ENCODE data around the gene SUDS3. TPM values are rescaled to one million over a fixed set of nuclear protein-coding genes. Genes with fewer than 3 reads are reported as not detected.

Gene SUDS3
- total RNA-seq, 1 experiment from 2014 or later: 50.5 TPM

DNA sequence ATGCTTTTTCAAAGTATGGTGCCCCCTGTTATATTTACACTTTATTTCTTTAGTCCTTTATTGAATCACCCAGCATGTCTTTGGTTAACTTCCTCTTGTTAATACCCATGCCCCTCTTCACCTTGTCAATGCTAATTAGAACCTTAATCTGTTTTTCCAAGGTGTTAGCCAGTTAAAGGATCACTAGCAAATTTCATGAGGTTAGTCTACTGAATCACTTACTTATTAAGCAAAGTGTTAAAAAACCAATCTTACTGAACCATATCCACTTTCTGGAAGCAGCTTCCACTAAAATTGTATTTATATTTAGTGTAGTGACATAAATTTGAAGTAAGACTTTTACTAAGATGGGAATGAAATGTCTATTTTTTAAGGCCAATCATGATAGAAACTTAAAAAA, 31.5 kb upstream of the SUDS3 start:
- no peak overlapping the region for H2AK5ac ChIP-seq (ENCODE audit: insufficient read length, low read length)
- H4K91ac ChIP-seq (ENCODE audit: insufficient read length, low read depth, low read length): no peak overlapping the region
- no peak overlapping the region for H2BK20ac ChIP-seq (ENCODE audit: low read depth, low read length, poor library complexity, severe bottlenecking)
- no peaks in the 10 kb centered on the region for H3K79me1 ChIP-seq (ENCODE audit: insufficient read depth, low read depth, low read length, poor library complexity, severe bottlenecking)
- H3K18ac ChIP-seq (ENCODE audit: insufficient read length, low read depth, low read length): no peak overlapping the region
- H4K5ac ChIP-seq (ENCODE audit: insufficient read length, low read depth, low read length): no peak overlapping the region
- H3K4me2 ChIP-seq (ENCODE audit: insufficient read depth, insufficient read length, low read length): no peak overlapping the region
- H3K23me2 ChIP-seq (ENCODE audit: insufficient read length, low read depth, low read length, poor library complexity, severe bottlenecking): no peaks in the 10 kb centered on the region
- no peaks in the 10 kb centered on the region for H3K27me3 ChIP-seq (ENCODE audit: insufficient read depth, low read length)
- no peak overlapping the region for H3T11ph ChIP-seq (ENCODE audit: low read length)
- Mint-ChIP-seq H3K9me3 (no peaks in the 10 kb centered on the region), H3K27ac (no peak overlapping the region), H3K4me3 (no peak overlapping the region), H3K27me3 (ENCODE audit: low read depth) (no peaks in the 10 kb centered on the region), H3K36me3 (ENCODE audit: insufficient read depth in 1 of 3, low read depth in 3 of 3) (no peaks in the 10 kb centered on the region), H3K4me1 (peaks cover 15 to 16% of the 10 kb centered on the region in 2 experiments)
- no peak overlapping the region for H3K23ac ChIP-seq (ENCODE audit: insufficient read length, low read depth, low read length)
- H4K20me1 ChIP-seq (ENCODE audit: control insufficient read depth, insufficient read depth, insufficient read length): no peaks in the 10 kb centered on the region
- no peaks in the 10 kb centered on the region; the same call in 1 of the 2 replicates for H3K4me1 ChIP-seq (ENCODE audit: insufficient read depth, low read length)
- H3K79me2 ChIP-seq (ENCODE audit: insufficient read depth, low read length): no peaks in the 10 kb centered on the region
- H2BK5ac ChIP-seq (ENCODE audit: insufficient read length, low read length): no peak overlapping the region
- H3K27ac ChIP-seq (ENCODE audit: insufficient read length, low read depth, low read length): no peak overlapping the region
- no peak overlapping the region for H2BK12ac ChIP-seq (ENCODE audit: insufficient read length, low read depth, low read length)
- H3K4ac ChIP-seq (ENCODE audit: low read depth, low read length): no peak overlapping the region
- no peak overlapping the region for H3K14ac ChIP-seq (ENCODE audit: insufficient read depth, low read length)
- H2BK120ac ChIP-seq (ENCODE audit: low read depth, low read length, poor library complexity, severe bottlenecking): no peak overlapping the region
- no peak overlapping the region for H2BK15ac ChIP-seq (ENCODE audit: low read depth, low read length)
- no peak overlapping the region for H3K56ac ChIP-seq (ENCODE audit: insufficient read length, low read depth, low read length)
- no peak overlapping the region for H3K9ac ChIP-seq (ENCODE audit: extremely low read depth, insufficient read length, low read length)
- no peaks in the 10 kb centered on the region for H3K9me3 ChIP-seq (ENCODE audit: control insufficient read depth, low read depth, low read length)
- no peak for TF ChIP-seq CTCF (conservative IDR thresholded peaks at IDR 0.05)
- no peak overlapping the region for H4K8ac ChIP-seq (replicated peaks; ENCODE audit: insufficient read length, low read depth, low read length)
- no peak overlapping the region for H2AFZ ChIP-seq (ENCODE audit: low read length)
- DNase-seq: no peak
